ENCODE results near the gene GRIA1. TPM values are rescaled to one million over a fixed set of nuclear protein-coding genes. Genes with fewer than 3 reads are reported as not detected.

The GRIA1 gene
- total and polyA plus RNA-seq, 2 of the 4 experiments (the other 2 are of a cell fraction), result 0.48 to 1.3 TPM

- no peak overlapping the region for H2BK20ac ChIP-seq (ENCODE audit: low read depth, low read length)
- no peak overlapping the region for H4K91ac ChIP-seq (ENCODE audit: insufficient read depth, low read depth, low read length)
- H3K27me3 ChIP-seq (ENCODE audit: control insufficient read depth, insufficient read depth, low read length), result no peaks in the 10 kb centered on the region
- H3K36me3 ChIP-seq (ENCODE audit: control insufficient read depth, insufficient read depth, low read length), result no peaks in the 10 kb centered on the region
- H4K20me1 ChIP-seq (ENCODE audit: insufficient read depth, low read length), result no peaks in the 10 kb centered on the region
- ATAC-seq (ENCODE audit: low read depth) (peak; percentile 21; the same call in 1 of the 2 replicates), DNase-seq (peak; percentile 6)
- H2BK15ac ChIP-seq (ENCODE audit: low read depth, low read length), result no peak overlapping the region
- TF ChIP-seq RAD21 (IDR thresholded peaks at IDR 0.05; ENCODE audit: low read length) (peak; percentile 38), CEBPB (IDR thresholded peaks at IDR 0.05; ENCODE audit: low read depth, low read length) (no peak)
- TF ChIP-seq, protein P1, sequence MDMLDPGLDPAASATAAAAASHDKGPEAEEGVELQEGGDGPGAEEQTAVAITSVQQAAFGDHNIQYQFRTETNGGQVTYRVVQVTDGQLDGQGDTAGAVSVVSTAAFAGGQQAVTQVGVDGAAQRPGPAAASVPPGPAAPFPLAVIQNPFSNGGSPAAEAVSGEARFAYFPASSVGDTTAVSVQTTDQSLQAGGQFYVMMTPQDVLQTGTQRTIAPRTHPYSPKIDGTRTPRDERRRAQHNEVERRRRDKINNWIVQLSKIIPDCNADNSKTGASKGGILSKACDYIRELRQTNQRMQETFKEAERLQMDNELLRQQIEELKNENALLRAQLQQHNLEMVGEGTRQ (IDR thresholded peaks at IDR 0.05; ENCODE audit: low read depth, low read length), result no peak
- TF ChIP-seq, protein P2, sequence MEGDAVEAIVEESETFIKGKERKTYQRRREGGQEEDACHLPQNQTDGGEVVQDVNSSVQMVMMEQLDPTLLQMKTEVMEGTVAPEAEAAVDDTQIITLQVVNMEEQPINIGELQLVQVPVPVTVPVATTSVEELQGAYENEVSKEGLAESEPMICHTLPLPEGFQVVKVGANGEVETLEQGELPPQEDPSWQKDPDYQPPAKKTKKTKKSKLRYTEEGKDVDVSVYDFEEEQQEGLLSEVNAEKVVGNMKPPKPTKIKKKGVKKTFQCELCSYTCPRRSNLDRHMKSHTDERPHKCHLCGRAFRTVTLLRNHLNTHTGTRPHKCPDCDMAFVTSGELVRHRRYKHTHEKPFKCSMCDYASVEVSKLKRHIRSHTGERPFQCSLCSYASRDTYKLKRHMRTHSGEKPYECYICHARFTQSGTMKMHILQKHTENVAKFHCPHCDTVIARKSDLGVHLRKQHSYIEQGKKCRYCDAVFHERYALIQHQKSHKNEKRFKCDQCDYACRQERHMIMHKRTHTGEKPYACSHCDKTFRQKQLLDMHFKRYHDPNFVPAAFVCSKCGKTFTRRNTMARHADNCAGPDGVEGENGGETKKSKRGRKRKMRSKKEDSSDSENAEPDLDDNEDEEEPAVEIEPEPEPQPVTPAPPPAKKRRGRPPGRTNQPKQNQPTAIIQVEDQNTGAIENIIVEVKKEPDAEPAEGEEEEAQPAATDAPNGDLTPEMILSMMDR (conservative IDR thresholded peaks at IDR 0.05; ENCODE audit: low read depth, low read length), result peak; percentile 32
- H3K18ac ChIP-seq (ENCODE audit: low read depth, low read length), result no peak overlapping the region
- H3K4me1 ChIP-seq (ENCODE audit: control insufficient read depth, insufficient read depth, low read length), result no peaks in the 10 kb centered on the region
- no peak overlapping the region for H3K56ac ChIP-seq (ENCODE audit: extremely low read depth, insufficient read depth, low read length)
- H2BK5ac ChIP-seq (ENCODE audit: low read depth, low read length, poor library complexity, severe bottlenecking), result no peak overlapping the region
- dilution Hi-C loops (cut with HindIII; ENCODE audit: low sequenced_read_pairs, unreplicated experiment) (no loop called here), in situ Hi-C loops (cut with MboI; ENCODE audit: low sequenced_read_pairs) (no loop called here), intact Hi-C loops (cut with micrococcal nuclease) (loop anchor here (1.0 to 10.0 kb wide), 2 partner anchors 259 to 1222 kb away; no protein-coding TSS in a partner anchor)
- H3K4ac ChIP-seq (ENCODE audit: low read depth, low read length), result no peak overlapping the region
- H3K9me3 ChIP-seq (ENCODE audit: control insufficient read depth, insufficient read depth, low read length), result no peaks in the 10 kb centered on the region
- H3K14ac ChIP-seq (replicated peaks; ENCODE audit: low read depth, low read length), result no peak overlapping the region
- no peak overlapping the region for H2AK5ac ChIP-seq (ENCODE audit: low read depth, low read length)
- no peak overlapping the region for H3K23ac ChIP-seq (ENCODE audit: low read depth, low read length)
- no peaks in the 10 kb centered on the region for H3K9me1 ChIP-seq (ENCODE audit: insufficient read depth, low read length)
- ChIA-PET CTCF (interaction anchor here (1.3 kb wide), 1 partner anchor 225 kb away, joined by 3 read pairs; no protein-coding TSS in a partner anchor), POLR2A (ENCODE audit: unreplicated experiment) (no interaction called here)
- BruUV-seq (replicated peaks), result no TSS peak
- H3K27ac ChIP-seq (ENCODE audit: insufficient read depth, low read length), result no peak overlapping the region
- no peak overlapping the region for H3K4me3 ChIP-seq (ENCODE audit: insufficient read depth, low read depth, low read length)
- no peak overlapping the region for H2AK9ac ChIP-seq (replicated peaks; ENCODE audit: low read depth, low read length, poor library complexity)
- no peak overlapping the region for H2AFZ ChIP-seq (replicated peaks; ENCODE audit: low read length, poor library complexity)
- H3K9ac ChIP-seq (ENCODE audit: low read depth, low read length), result no peak overlapping the region
- no peak overlapping the region for H4K8ac ChIP-seq (ENCODE audit: low read depth in 2 of 2, low read length in 2 of 2)
- WGBS, 2 experiments (ENCODE audit: extremely low coverage in 2 of 2, insufficient read length in 1 of 2), result no CpG with 5 or more reads among the region's 2 CpGs
- no peak overlapping the region for H3K4me2 ChIP-seq (ENCODE audit: low read depth, low read length)
- H2BK120ac ChIP-seq (ENCODE audit: low read depth, low read length), result no peak overlapping the region
- H4K5ac ChIP-seq (ENCODE audit: low read depth, low read length), result no peak overlapping the region
- no peaks in the 10 kb centered on the region for H3K79me1 ChIP-seq (ENCODE audit: low read depth in 1 of 2, low read length in 2 of 2)
Observed at GRCh38 chr5:153756540-153756939, 266.1 kb downstream of the GRIA1 start.
